ENCODE measurements around the gene RASSF8.

- no peak for TF ChIP-seq FOXM1 (IDR thresholded peaks at IDR 0.05; ENCODE audit: borderline replicate concordance, low read depth)
- TF ChIP-seq EP300 (IDR thresholded peaks at IDR 0.05; ENCODE audit: borderline replicate concordance), result no peak
- TF ChIP-seq TAF1 (IDR thresholded peaks at IDR 0.05; ENCODE audit: low read depth), result no peak
- no peak for TF ChIP-seq REST (IDR thresholded peaks at IDR 0.05; ENCODE audit: low read depth)
- TF ChIP-seq RAD21 (IDR thresholded peaks at IDR 0.05; ENCODE audit: low read depth), result no peak
- TF ChIP-seq, protein P1, sequence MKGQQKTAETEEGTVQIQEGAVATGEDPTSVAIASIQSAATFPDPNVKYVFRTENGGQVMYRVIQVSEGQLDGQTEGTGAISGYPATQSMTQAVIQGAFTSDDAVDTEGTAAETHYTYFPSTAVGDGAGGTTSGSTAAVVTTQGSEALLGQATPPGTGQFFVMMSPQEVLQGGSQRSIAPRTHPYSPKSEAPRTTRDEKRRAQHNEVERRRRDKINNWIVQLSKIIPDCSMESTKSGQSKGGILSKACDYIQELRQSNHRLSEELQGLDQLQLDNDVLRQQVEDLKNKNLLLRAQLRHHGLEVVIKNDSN (IDR thresholded peaks at IDR 0.05), result no peak
- TF ChIP-seq, protein P2, sequence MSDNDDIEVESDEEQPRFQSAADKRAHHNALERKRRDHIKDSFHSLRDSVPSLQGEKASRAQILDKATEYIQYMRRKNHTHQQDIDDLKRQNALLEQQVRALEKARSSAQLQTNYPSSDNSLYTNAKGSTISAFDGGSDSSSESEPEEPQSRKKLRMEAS (IDR thresholded peaks at IDR 0.05), result no peak
- TF ChIP-seq ZBTB7A (IDR thresholded peaks at IDR 0.05; ENCODE audit: low read depth), result no peak
- peak; percentile 97 for TF ChIP-seq TEAD4 (IDR thresholded peaks at IDR 0.05)
- TF ChIP-seq TCF12 (IDR thresholded peaks at IDR 0.05; ENCODE audit: low read depth), result no peak
These were observed 132.5 kb downstream of the RASSF8 start for GRCh38 chr12:26090836-26091510.

Data from Ishikawa (cell line).